ENCODE measurements around the gene TIMM10. TPM values are rescaled to one million over a fixed set of nuclear protein-coding genes. Genes with fewer than 3 reads are reported as not detected.

The TIMM10 gene
- total RNA-seq, 1 experiment from 2014 or later = 73.3 TPM

Other genes with a start within 250 kb of the TIMM10 start
- 38.3 and 48.5 TPM in 2 replicates for gene TNKS1BP1, start 205.8 kb downstream of the TIMM10 start, total RNA-seq (2014; rRNA removed; shearing (Covaris generic))
- 158 and 173 TPM in 2 replicates for gene SSRP1, start 194.9 kb downstream of the TIMM10 start, total RNA-seq (2014; rRNA removed; shearing (Covaris generic))
- gene P2RX3, start 192.4 kb downstream of the TIMM10 start, total RNA-seq (2014; rRNA removed; shearing (Covaris generic)) = not detected in 2 replicates
- gene PRG3, start 149.6 kb downstream of the TIMM10 start, total RNA-seq (2014; rRNA removed; shearing (Covaris generic)) = not detected in 2 replicates
- gene PRG2, start 140.1 kb downstream of the TIMM10 start, total RNA-seq (2014; rRNA removed; shearing (Covaris generic)) = not detected in 2 replicates
- 9.7 and 16.4 TPM in 2 replicates for gene SLC43A3, start 103.6 kb downstream of the TIMM10 start, total RNA-seq (2014; rRNA removed; shearing (Covaris generic))
- 3.1 and 3.4 TPM in 2 replicates for gene RTN4RL2, start 70.2 kb downstream of the TIMM10 start, total RNA-seq (2014; rRNA removed; shearing (Covaris generic))
- gene SLC43A1, start 15.1 kb downstream of the TIMM10 start, total RNA-seq (2014; rRNA removed; shearing (Covaris generic)) = 30.7 and 33.1 TPM in 2 replicates
- not detected in 2 replicates for gene SMTNL1, start 6.8 kb upstream of the TIMM10 start, total RNA-seq (2014; rRNA removed; shearing (Covaris generic))
- gene UBE2L6, start 36.9 kb upstream of the TIMM10 start, total RNA-seq (2014; rRNA removed; shearing (Covaris generic)) = 9.5 and 17.6 TPM in 2 replicates
- 30.3 and 34.6 TPM in 2 replicates for gene SERPING1, start 66.9 kb upstream of the TIMM10 start, total RNA-seq (2014; rRNA removed; shearing (Covaris generic))
- gene YPEL4, start 119.2 kb upstream of the TIMM10 start, total RNA-seq (2014; rRNA removed; shearing (Covaris generic)) = not detected in 2 replicates
- gene CLP1, start 127.0 kb upstream of the TIMM10 start, total RNA-seq (2014; rRNA removed; shearing (Covaris generic)) = 26.4 and 33.4 TPM in 2 replicates
- 26.7 and 28.6 TPM in 2 replicates for gene ZDHHC5, start 137.4 kb upstream of the TIMM10 start, total RNA-seq (2014; rRNA removed; shearing (Covaris generic))
- 17.9 and 19.1 TPM in 2 replicates for gene MED19, start 181.5 kb upstream of the TIMM10 start, total RNA-seq (2014; rRNA removed; shearing (Covaris generic))
- gene TMX2, start 181.8 kb upstream of the TIMM10 start, total RNA-seq (2014; rRNA removed; shearing (Covaris generic)) = 75.3 and 93.9 TPM in 2 replicates
- 200 and 246 TPM in 2 replicates for gene SELENOH, start 210.7 kb upstream of the TIMM10 start, total RNA-seq (2014; rRNA removed; shearing (Covaris generic))
- not detected in 2 replicates for gene BTBD18, start 221.1 kb upstream of the TIMM10 start, total RNA-seq (2014; rRNA removed; shearing (Covaris generic))
- 108 and 118 TPM in 2 replicates for gene CTNND1, start 231.0 kb upstream of the TIMM10 start, total RNA-seq (2014; rRNA removed; shearing (Covaris generic))